Small intestine (tissue), 7 donors: Measurements from ENCODE around the gene CSAG3. TPM values are rescaled to one million over a fixed set of nuclear protein-coding genes. Genes with fewer than 3 reads are reported as not detected.
"Not testable (repeated sequence)": the region's sequence is repeated elsewhere in the genome, so short reads cannot be mapped to it uniquely, and the experiment has no call there.

Experiments
- DNase-seq, 2 donors: peaks; one replicate each; pipeline versions ENCODE4 v3.0.0 to v3.0.0-alpha.2; 2013
- FAIRE-seq: peaks from 2 replicates; lab custom pipeline; 2012; peaks lifted over from hg19 to GRCh38; lab: Jason Lieb, UNC
- H3K27ac ChIP-seq, 3 donors: one replicate each; pipeline ENCODE4 v1.5.1; 2013; ENCODE audit warnings: low read length in 2 of 3, mild to moderate bottlenecking in 2 of 3, control low read depth in 1 of 3, inconsistent platforms in 1 of 3, low read depth in 1 of 3, moderate library complexity in 1 of 3
- H3K27me3 ChIP-seq, 3 donors: one replicate each; pipeline ENCODE4 v1.6.1; 2013; ENCODE audit warnings: low read length in 3 of 3, inconsistent platforms in 1 of 3; ENCODE audit not compliant: control insufficient read depth in 3 of 3, insufficient read depth in 3 of 3
- H3K36me3 ChIP-seq, 3 donors: one replicate each; pipeline ENCODE4 v1.6.1; 2013; ENCODE audit warnings: low read length in 3 of 3, inconsistent platforms in 1 of 3, low read depth in 1 of 3, mild to moderate bottlenecking in 1 of 3, moderate library complexity in 1 of 3; ENCODE audit not compliant: control insufficient read depth in 3 of 3, insufficient read depth in 2 of 3
- H3K4me1 ChIP-seq, 3 donors: one replicate each; pipeline ENCODE4 v1.6.1; 2013; ENCODE audit warnings: low read length in 2 of 3, inconsistent platforms in 1 of 3, low read depth in 1 of 3, mild to moderate bottlenecking in 1 of 3, moderate library complexity in 1 of 3; ENCODE audit not compliant: control insufficient read depth in 3 of 3, insufficient read depth in 2 of 3
- H3K4me3 ChIP-seq, 3 donors: one replicate each; pipeline ENCODE4 v1.5.1; 2013; ENCODE audit warnings: low read length in 3 of 3, control low read depth in 1 of 3, inconsistent platforms in 1 of 3, low read depth in 1 of 3, mild to moderate bottlenecking in 1 of 3, moderate library complexity in 1 of 3
- H3K9me3 ChIP-seq, 2 donors: one replicate each; pipeline ENCODE4 v1.6.1; 2013; ENCODE audit warnings: low read depth in 1 of 2, low read length in 1 of 2; ENCODE audit not compliant: control insufficient read depth in 2 of 2, insufficient read depth in 1 of 2
- WGBS, 3 donors: extraction: QIAGEN DNeasy Blood & Tissue Kit; methylation state at CpG; one replicate each; pipeline ENCODE4 v1.1.7; 2013; 5-methylcytosine and 5-hydroxymethylcytosine counted together
- polyA plus RNA-seq, 4 donors: library from polyadenylated mRNA; stranded (reverse) in 3 of 4; unstranded in 1 of 4; fragments of 200-250 nt in 3 of 4; fragments of 120-200 nt in 1 of 4; gene quantifications; one replicate each; pipeline versions ENCODE4 v1.2.1 to v1.2.3, GENCODE V29; 2013
- donor health status: healthy with polysubstance abuse.
- donor health status: control.
- donor health status: control.
- donor health status: Bipolar disorder and iron deficiency.
- donor health status: healthy.

CSAG3 gene
- polyA plus RNA-seq, 4 donors = 0.12 TPM; not detected in 3

DNA sequence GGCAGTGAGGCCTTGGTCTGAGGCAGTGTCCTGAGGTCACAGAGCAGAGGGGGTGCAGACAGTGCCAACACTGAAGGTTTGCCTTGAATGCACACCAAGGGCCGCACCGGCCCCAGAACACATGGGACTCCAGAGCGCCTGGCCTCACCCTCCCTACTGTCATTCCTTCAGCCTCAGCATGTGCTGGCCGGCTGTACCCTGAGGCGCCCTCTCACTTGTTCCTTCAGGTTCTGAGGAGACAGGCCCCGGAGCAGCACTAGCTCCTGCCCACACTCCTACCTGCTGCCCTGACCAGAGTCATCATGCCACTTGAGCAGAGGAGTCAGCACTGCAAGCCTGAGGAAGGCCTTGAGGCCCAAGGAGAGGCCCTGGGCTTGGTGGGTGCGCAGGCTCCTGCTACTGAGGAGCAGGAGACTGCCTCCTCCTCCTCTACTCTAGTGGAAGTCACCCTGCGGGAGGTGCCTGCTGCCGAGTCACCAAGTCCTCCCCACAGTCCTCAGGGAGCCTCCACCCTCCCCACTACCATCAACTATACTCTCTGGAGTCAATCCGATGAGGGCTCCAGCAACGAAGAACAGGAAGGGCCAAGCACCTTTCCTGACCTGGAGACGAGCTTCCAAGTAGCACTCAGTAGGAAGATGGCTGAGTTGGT is 23.0 kb upstream of the CSAG3 start:
- H3K36me3 ChIP-seq = no peaks in the 10 kb centered on the region
- no peaks in the 10 kb centered on the region for H3K9me3 ChIP-seq
- FAIRE-seq (no peak), DNase-seq (no peak)
- no peaks in the 10 kb centered on the region for H3K27me3 ChIP-seq
- 89 to 96% (median 89%) methylated on average over 11 to 12 of the region's 12 CpGs for WGBS, 3 donors
- H3K4me3 ChIP-seq = no peak overlapping the region
- H3K4me1 ChIP-seq = no peaks in the 10 kb centered on the region
- no peak overlapping the region for H3K27ac ChIP-seq

DNA sequence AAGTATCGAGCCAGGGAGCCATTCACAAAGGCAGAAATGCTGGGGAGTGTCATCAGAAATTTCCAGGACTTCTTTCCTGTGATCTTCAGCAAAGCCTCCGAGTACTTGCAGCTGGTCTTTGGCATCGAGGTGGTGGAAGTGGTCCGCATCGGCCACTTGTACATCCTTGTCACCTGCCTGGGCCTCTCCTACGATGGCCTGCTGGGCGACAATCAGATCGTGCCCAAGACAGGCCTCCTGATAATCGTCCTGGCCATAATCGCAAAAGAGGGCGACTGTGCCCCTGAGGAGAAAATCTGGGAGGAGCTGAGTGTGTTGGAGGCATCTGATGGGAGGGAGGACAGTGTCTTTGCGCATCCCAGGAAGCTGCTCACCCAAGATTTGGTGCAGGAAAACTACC is 22.5 kb upstream of the CSAG3 start:
- FAIRE-seq, H3K9me3 ChIP-seq, H3K27ac ChIP-seq, H3K27me3 ChIP-seq, DNase-seq, H3K36me3 ChIP-seq, H3K4me1 ChIP-seq, H3K4me3 ChIP-seq: not testable (repeated sequence)
- WGBS, 3 donors = 82 to 87% (median 86%) methylated on average over 12 of the region's 12 CpGs

DNA sequence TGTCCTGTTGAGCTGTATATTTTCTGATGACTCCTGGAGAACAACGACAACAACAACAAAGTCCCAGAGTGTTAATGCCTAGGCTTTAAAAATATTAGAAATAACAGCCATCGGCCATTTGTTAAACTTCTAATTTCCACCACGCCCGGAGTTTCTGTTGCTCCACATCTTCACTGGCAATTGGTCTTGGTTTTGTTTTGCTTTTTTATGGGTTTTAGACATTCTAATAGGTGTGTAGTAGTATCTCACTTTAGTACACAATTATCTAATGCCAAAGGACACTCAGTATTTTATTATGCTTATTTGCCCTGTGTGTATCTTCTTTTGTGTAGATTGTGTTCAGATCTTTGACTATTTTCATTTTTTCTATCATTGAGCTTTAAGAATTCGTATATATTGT is 20.5 kb upstream of the CSAG3 start:
- Histone ChIP-seq H3K4me1 (no peaks in the 10 kb centered on the region), H3K4me3 (no peak overlapping the region), H3K36me3 (no peaks in the 10 kb centered on the region), H3K27ac (no peak overlapping the region), H3K9me3 (no peaks in the 10 kb centered on the region), H3K27me3 (no peaks in the 10 kb centered on the region)
- DNase-seq (no peak), FAIRE-seq (no peak)
- WGBS, 3 donors = 79 to 92% (median 85%) methylated on average over 5 of the region's 5 CpGs

DNA sequence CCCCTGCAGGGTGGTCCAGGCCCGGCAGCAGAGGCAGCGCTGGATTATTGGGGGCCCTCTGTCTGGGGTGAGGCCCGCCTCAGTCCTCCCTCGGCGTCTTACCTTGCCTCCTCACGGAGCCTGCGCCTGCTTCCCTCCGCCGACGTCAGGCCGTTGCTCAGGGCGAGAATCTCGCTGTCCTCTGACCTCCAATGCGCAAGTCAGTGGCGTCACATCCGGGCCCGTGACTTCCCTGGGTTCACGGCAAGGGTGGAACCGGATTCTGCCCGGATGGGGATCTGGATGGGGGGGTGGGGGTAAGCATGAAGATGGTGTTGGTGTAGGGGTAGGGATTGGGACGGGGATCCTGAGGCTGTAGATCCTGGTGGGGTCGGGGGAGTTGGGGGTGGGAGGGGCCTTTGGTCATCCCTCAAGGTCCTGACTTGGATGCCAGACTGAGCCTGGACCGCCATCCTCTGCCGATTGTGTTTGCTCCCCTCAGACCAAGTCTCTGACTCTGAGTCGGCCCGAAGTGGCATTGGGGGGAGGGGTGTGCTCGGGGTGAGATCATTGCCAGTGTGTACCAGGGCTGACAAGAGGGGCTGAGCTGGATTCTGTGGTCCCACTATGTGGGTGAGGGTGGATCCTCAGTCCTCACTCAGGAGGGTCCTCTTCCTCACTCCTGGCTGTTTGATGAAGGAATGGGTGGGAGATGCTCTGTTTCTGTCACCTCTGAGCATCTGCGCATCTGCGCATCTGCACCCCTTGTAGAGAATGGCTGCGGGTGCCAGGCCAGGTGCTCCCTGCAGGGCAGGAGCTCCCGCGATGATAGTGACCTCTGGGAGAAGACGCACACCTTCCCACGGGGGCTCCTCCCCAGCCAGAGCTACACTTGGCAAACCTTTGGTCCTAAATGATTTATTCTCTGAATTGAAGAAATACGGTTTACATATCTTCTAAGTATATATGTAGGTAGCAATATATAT is 5.0 kb upstream of the CSAG3 start, which contains the start of gene MAGEA2:
TSS of gene MAGEA2 (minus strand) at position 157 of the 965 bp plus-strand sequence. CDS start 2,479 bp downstream, outside the sequence.
- H3K4me1 ChIP-seq, H3K9me3 ChIP-seq, H3K27me3 ChIP-seq, H3K36me3 ChIP-seq, DNase-seq, H3K27ac ChIP-seq, FAIRE-seq, H3K4me3 ChIP-seq: not testable (repeated sequence)
- WGBS, 3 donors = no CpG with 5 or more reads among the region's 35 CpGs

DNA sequence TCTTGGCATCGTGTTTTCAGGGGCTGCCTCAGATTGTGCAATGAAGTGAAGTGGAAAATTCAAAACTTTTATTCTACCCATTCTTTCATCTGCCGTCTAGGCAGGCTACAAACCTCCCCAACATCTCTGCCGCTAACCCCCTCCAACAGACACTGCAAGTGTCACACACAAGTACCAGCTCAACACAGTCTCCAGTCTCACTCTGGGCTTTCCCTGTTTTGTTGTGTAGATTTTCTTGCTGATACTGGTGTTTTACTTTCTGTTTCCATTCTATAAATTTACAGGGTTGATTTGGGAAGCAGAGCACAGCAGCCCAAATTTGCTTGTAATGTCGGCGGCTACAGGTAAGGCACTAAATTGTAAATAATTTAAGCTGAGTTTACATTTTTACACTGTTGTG is 4.1 kb upstream of the CSAG3 start:
- not testable (repeated sequence) for H3K9me3 ChIP-seq, H3K4me1 ChIP-seq, FAIRE-seq, H3K4me3 ChIP-seq, H3K36me3 ChIP-seq, DNase-seq, H3K27ac ChIP-seq, H3K27me3 ChIP-seq
- no CpG with 5 or more reads among the region's 5 CpGs for WGBS, 3 donors

DNA sequence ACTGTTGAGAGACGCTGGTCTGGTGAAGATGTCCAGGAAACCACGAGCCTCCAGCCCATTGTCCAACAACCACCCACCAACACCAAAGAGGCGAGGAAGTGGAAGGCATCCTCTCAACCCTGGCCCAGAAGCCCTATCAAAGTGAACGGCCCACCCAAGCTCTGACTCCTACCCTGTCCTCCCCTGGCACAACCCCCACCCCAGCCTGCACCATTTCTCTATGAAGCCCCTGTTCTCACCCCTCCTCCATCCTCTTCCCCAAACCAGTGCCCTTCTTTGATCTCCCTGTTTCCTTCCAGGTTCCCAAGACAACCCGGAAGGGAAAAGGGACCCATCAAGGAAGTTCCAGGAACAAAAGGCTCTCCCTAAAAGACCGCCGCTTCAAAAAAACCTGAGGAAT is 526 bp downstream of the CSAG3 start:
- not testable (repeated sequence) for DNase-seq, H3K9me3 ChIP-seq, H3K36me3 ChIP-seq, H3K4me1 ChIP-seq, H3K27me3 ChIP-seq, H3K27ac ChIP-seq, H3K4me3 ChIP-seq, FAIRE-seq
- 75 to 83% (median 79%) methylated on average over 1 to 3 of the region's 7 CpGs for WGBS, 3 donors

DNA sequence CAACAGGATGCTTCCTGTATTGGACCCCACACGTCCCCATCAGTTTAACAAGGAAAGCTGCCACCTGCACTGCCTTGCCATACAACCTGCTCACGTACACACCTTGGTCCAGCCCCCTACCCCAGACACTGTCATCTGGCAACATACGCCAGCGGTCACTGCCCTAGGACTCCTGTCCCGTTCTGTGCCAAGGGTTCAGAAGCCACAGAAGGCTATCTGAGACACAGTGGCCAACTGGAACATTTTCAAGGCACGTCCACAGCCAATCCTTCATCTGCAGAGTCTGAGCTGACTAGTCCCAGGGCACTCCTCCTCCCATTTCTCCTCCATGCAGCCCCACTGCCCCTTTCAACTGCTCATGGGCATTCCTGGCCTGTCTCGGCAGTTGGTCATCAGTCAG is 2.6 kb downstream of the CSAG3 start:
- WGBS, 3 donors = 77 to 89% (median 87%) methylated on average over 2 to 4 of the region's 7 CpGs
- not testable (repeated sequence) for H3K4me1 ChIP-seq, DNase-seq, H3K9me3 ChIP-seq, FAIRE-seq, H3K27me3 ChIP-seq, H3K36me3 ChIP-seq, H3K27ac ChIP-seq, H3K4me3 ChIP-seq

DNA sequence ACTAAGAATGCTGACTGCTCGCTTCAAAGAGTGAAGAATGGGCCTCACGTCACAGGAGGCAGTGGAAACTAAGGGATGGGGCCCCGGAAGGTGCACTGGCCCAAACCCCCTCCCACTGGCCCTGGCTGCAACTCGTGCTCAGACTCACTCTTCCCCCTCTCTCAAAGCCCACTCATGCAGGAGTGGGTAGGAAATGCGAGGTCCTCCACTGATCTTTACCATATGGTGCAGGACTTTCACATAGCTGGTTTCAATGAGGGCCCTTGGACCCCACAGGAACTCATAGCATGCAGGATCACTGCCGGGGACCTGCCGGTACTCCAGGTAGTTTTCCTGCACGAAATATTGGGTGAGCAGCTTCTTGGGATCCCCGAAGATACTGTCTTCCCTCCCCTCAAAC is 7.5 kb downstream of the CSAG3 start:
- not testable (repeated sequence) for H3K4me1 ChIP-seq, H3K4me3 ChIP-seq, H3K27ac ChIP-seq, FAIRE-seq, H3K36me3 ChIP-seq, H3K9me3 ChIP-seq, DNase-seq, H3K27me3 ChIP-seq
- 65 to 77% (median 67%) methylated on average over 9 of the region's 9 CpGs for WGBS, 3 donors
